ENCODE measurements around the gene ASTN2. TPM values are rescaled to one million over a fixed set of nuclear protein-coding genes. Genes with fewer than 3 reads are reported as not detected.

ASTN2 gene
- polyA plus RNA-seq, 1 experiment = 6.6 TPM

GRCh38 chr9:116859763-116860162 lies 555.1 kb downstream of the ASTN2 start:
- ChIA-PET POLR2A (no interaction called here), CTCF (interaction anchor here (0.6 to 12.1 kb wide), 33 partner anchors 8 to 1266 kb away, joined by 3 to 558 read pairs (median 6); no protein-coding TSS in a partner anchor)
- Histone ChIP-seq H3K9me3 (ENCODE audit: control insufficient read depth, insufficient read depth, low read length) (no peaks in the 10 kb centered on the region), H3K27me3 (ENCODE audit: control insufficient read depth, insufficient read depth, low read length) (peaks cover 5% of the 10 kb centered on the region), H3K27ac (ENCODE audit: low read depth, low read length) (no peak overlapping the region), H3K4me3 (ENCODE audit: low read depth, low read length) (no peak overlapping the region)
- TF ChIP-seq, protein P1, sequence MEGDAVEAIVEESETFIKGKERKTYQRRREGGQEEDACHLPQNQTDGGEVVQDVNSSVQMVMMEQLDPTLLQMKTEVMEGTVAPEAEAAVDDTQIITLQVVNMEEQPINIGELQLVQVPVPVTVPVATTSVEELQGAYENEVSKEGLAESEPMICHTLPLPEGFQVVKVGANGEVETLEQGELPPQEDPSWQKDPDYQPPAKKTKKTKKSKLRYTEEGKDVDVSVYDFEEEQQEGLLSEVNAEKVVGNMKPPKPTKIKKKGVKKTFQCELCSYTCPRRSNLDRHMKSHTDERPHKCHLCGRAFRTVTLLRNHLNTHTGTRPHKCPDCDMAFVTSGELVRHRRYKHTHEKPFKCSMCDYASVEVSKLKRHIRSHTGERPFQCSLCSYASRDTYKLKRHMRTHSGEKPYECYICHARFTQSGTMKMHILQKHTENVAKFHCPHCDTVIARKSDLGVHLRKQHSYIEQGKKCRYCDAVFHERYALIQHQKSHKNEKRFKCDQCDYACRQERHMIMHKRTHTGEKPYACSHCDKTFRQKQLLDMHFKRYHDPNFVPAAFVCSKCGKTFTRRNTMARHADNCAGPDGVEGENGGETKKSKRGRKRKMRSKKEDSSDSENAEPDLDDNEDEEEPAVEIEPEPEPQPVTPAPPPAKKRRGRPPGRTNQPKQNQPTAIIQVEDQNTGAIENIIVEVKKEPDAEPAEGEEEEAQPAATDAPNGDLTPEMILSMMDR (IDR thresholded peaks at IDR 0.05; ENCODE audit: low read depth, low read length) = no peak
- no peak for DNase-seq (ENCODE audit: low read depth, low spot score)

GRCh38 chr9:116857321-116857720 lies 557.5 kb downstream of the ASTN2 start:
- ChIA-PET CTCF (interaction anchor here (0.6 to 12.1 kb wide), 2 partner anchors 123 to 260 kb away, joined by 3 to 558 read pairs; no protein-coding TSS in a partner anchor), POLR2A (no interaction called here)
- no peak overlapping the region for H3K4me3 ChIP-seq (ENCODE audit: low read depth, low read length)
- no peak overlapping the region for H3K27ac ChIP-seq (ENCODE audit: low read depth, low read length)
- TF ChIP-seq, protein P1 (IDR thresholded peaks at IDR 0.05; ENCODE audit: low read depth, low read length) = no peak
- H3K27me3 ChIP-seq (ENCODE audit: control insufficient read depth, insufficient read depth, low read length) = peaks cover 5% of the 10 kb centered on the region
- no peaks in the 10 kb centered on the region for H3K9me3 ChIP-seq (ENCODE audit: control insufficient read depth, insufficient read depth, low read length)
- DNase-seq (ENCODE audit: low read depth, low spot score) = no peak

DNA sequence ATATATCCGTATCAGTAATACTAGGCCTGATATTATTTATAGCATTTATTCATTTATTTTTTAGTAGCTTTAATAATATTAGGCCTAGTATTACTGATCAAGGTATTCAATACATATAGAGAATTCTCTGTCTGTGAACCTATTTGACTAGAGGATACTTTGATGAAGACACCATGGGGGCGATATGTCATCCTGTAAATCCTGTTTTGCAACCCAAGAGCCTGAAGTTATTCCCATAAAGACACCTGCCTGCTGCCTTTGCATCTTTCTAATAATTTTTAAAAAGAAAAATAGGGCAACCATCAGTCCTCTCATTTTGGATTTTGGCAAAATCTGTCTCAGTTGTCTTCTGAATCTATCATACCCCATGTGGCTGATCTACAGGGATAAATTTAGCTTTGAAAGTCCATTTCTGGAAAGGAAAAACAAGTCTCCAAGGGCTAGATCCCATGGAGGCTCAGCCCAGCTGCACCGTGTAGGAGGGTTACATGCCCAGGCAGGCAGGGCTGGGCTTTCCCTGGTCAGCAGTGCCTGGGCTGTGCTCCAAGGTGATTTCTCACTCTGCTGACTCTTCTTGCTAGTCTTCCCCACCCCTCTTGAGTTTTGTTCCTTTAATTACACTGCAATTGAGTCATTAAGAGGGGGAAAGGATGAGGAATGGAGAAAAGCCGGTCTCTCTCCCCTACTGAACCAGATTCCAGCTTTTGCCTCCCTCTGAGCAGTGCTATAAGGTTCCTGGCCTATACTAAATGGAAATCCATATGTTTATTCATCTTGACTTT lies 558.8 kb downstream of the ASTN2 start:
- TF ChIP-seq, protein P1 (IDR thresholded peaks at IDR 0.05; ENCODE audit: low read depth, low read length) = no peak
- Histone ChIP-seq H3K27me3 (ENCODE audit: control insufficient read depth, insufficient read depth, low read length) (no peaks in the 10 kb centered on the region), H3K4me3 (ENCODE audit: low read depth, low read length) (no peak overlapping the region), H3K9me3 (ENCODE audit: control insufficient read depth, insufficient read depth, low read length) (no peaks in the 10 kb centered on the region), H3K27ac (ENCODE audit: low read depth, low read length) (no peak overlapping the region)
- ChIA-PET POLR2A (no interaction called here), CTCF (interaction anchor here (12.1 kb wide), 1 partner anchor 122 kb away, joined by 558 read pairs; no protein-coding TSS in a partner anchor)
- DNase-seq (ENCODE audit: low read depth, low spot score) = no peak

DNA sequence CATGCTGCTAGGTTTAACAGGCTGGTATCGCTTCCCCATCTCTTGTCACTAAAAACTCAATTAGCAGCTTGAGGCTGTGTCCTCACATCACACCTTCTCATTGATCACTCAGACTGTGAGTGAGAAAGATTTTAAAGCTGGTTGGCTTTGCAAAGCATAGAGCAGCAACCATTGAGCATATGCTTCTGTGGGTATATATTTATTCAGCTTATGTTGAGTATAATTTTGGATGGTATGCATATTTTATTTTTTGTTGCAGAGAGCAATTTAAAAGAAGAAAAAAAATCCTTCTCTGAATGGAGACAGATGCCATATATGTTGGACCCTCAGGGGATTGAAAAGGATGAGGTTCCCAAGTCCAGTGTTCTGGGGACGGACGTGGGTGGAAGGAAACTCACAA lies 565.1 kb downstream of the ASTN2 start:
- TF ChIP-seq, protein P1 (IDR thresholded peaks at IDR 0.05; ENCODE audit: low read depth, low read length) = no peak
- Histone ChIP-seq H3K27me3 (ENCODE audit: control insufficient read depth, insufficient read depth, low read length) (peaks cover 7% of the 10 kb centered on the region), H3K9me3 (ENCODE audit: control insufficient read depth, insufficient read depth, low read length) (no peaks in the 10 kb centered on the region), H3K4me3 (ENCODE audit: low read depth, low read length) (no peak overlapping the region), H3K27ac (ENCODE audit: low read depth, low read length) (no peak overlapping the region)
- POLR2A ChIA-PET = no interaction called here
- no peak for DNase-seq (ENCODE audit: low read depth, low spot score)
- CTCF ChIA-PET = interaction anchor here (0.6 to 1.7 kb wide), 2 partner anchors 11 to 112 kb away, joined by 3 to 4 read pairs; no protein-coding TSS in a partner anchor

- TF ChIP-seq, protein P1 (IDR thresholded peaks at IDR 0.05; ENCODE audit: low read depth, low read length) = no peak
- ChIA-PET POLR2A (no interaction called here), CTCF (interaction anchor here (1.2 to 1.3 kb wide), 2 partner anchors 16 to 108 kb away, joined by 4 read pairs; no protein-coding TSS in a partner anchor)
- DNase-seq (ENCODE audit: low read depth, low spot score) = no peak
- no peak overlapping the region for H3K4me3 ChIP-seq (ENCODE audit: low read depth, low read length)
- no peak overlapping the region for H3K27ac ChIP-seq (ENCODE audit: low read depth, low read length)
- H3K27me3 ChIP-seq (ENCODE audit: control insufficient read depth, insufficient read depth, low read length) = peaks cover 3% of the 10 kb centered on the region
- no peaks in the 10 kb centered on the region for H3K9me3 ChIP-seq (ENCODE audit: control insufficient read depth, insufficient read depth, low read length)
Observed at GRCh38 chr9:116844621-116845020, 570.2 kb downstream of the ASTN2 start.

Data from AG04450 (cell line).